Esophagus muscularis mucosa (tissue), 4 donors: ENCODE results near the gene ENKUR. TPM values are rescaled to one million over a fixed set of nuclear protein-coding genes. Genes with fewer than 3 reads are reported as not detected.

Experiments
- DNase-seq: peaks from one replicate; pipeline ENCODE4 v3.0.0-alpha.2; 2017; ENCODE audit errors: extremely low spot score
- H3K27ac ChIP-seq, 4 donors: fragments of 200-600 bp; sonication (generic); replicated peaks in 1 of 4; 1 replicate in 3 of 4; 2 replicates in 1 of 4; pipeline ENCODE4 v1.5.1; 2016 to 2019; ENCODE audit warnings: mild to moderate bottlenecking in 1 of 4
- H3K27me3 ChIP-seq, 4 donors: fragments of 200-600 bp; sonication (generic); one replicate each; pipeline versions ENCODE4 v1.5.1 to v1.6.0; 2016 to 2019
- H3K36me3 ChIP-seq, 4 donors: fragments of 200-600 bp; sonication (generic); one replicate each; pipeline ENCODE4 v1.5.1; 2016 to 2019
- H3K4me1 ChIP-seq, 4 donors: fragments of 200-600 bp; sonication (generic); one replicate each; pipeline ENCODE4 v1.5.1; 2016 to 2019
- H3K4me3 ChIP-seq, 4 donors: fragments of 200-600 bp; sonication (generic); 1 replicate in 2 of 4; 2 replicates in 2 of 4; pipeline ENCODE4 v1.5.1; 2016 to 2019; ENCODE audit warnings: mild to moderate bottlenecking in 4 of 4, moderate library complexity in 1 of 4
- H3K9me3 ChIP-seq, 4 donors: fragments of 200-600 bp; sonication (generic); 1 replicate in 3 of 4; 2 replicates in 1 of 4; pipeline ENCODE4 v1.5.1; 2016 to 2019
- CTCF ChIP-seq, 3 experiments: fragments of 200-600 bp in 2 of 3; fragments of 450-650 bp in 1 of 3; sonication (generic) in 2 of 3; IDR thresholded peaks; one replicate each; pipeline ENCODE4 v1.5.1; 2017 to 2019; ENCODE audit warnings: antibody characterized with exemption in 3 of 3, mild to moderate bottlenecking in 2 of 3, moderate library complexity in 1 of 3
- EP300 ChIP-seq: sonication (generic); formaldehyde crosslinking; IDR thresholded peaks from one replicate; pipeline ENCODE4 v1.6.1; 2017; ENCODE audit warnings: antibody characterized with exemption
- POLR2A ChIP-seq: fragments of 450-650 bp; IDR thresholded peaks from one replicate; pipeline ENCODE4 v1.6.1; 2017; ENCODE audit warnings: antibody characterized with exemption, moderate library complexity, mild to moderate bottlenecking, low read depth
- POLR2AphosphoS5 ChIP-seq, 2 donors: sonication (generic); formaldehyde crosslinking; IDR thresholded peaks; one replicate each; pipeline ENCODE4 v1.6.1; 2017; ENCODE audit warnings: antibody characterized with exemption in 2 of 2
- WGBS: methylation state at CpG from one replicate; pipeline ENCODE4 v1.1.5; 2018; 5-methylcytosine and 5-hydroxymethylcytosine counted together
- intact Hi-C: fragments of 100-400 bp; cut with DNase I; formaldehyde crosslinking; loops from one replicate; pipeline ENCODE4 v1.15.1; 2023
- total RNA-seq, 4 donors: library from RNA; depleted of rRNA; stranded (reverse); fragments of >200 nt; gene quantifications; one replicate each; pipeline versions ENCODE4 v1.1.0 to v1.2.1, GENCODE V29; 2016

Gene ENKUR
- total RNA-seq = under 1 TPM in 1 of 4 donors, not detected in 3; 0.17 TPM

GRCh38 chr10:25015828-25016375, at the start of gene ENKUR:
ENKUR (minus strand) TSS chr10:25016158; CDS start chr10:25015936, 222 bp downstream.
- Histone ChIP-seq H3K27ac (peak within 1 kb of the TSS; percentile 74 to 95 (median 91)), H3K4me1 (peaks cover 4 to 22% (median 14%) of the 10 kb centered on the region in 4 donors), H3K27me3 (no peaks in the 10 kb centered on the region), H3K9me3 (no peaks in the 10 kb centered on the region), H3K4me3 (peak within 1 kb of the TSS; percentile 62 to 79 (median 72)), H3K36me3 (no peaks in the 10 kb centered on the region)
- peak; percentile 97 for DNase-seq
- intact Hi-C loops = loop anchor here (5.0 kb wide), 1 partner anchor 294 kb away; the partner anchor contains the start of gene ARHGAP21
- under 1% methylated on average over 16 of the region's 16 CpGs for WGBS
- TF ChIP-seq CTCF (IDR thresholded peaks at IDR 0.05) = no peak
- TF ChIP-seq POLR2A = no peak
- TF ChIP-seq POLR2AphosphoS5 (IDR thresholded peaks at IDR 0.05) = no peak
- no peak for TF ChIP-seq EP300

- peaks cover 0 to 10% (median 0%) of the 10 kb centered on the region in 4 donors for H3K27me3 ChIP-seq
- 91% methylated on average over 2 of the region's 2 CpGs for WGBS
- H3K9me3 ChIP-seq = no peaks in the 10 kb centered on the region
- H3K4me1 ChIP-seq = peaks cover 0 to 3% (median 0%) of the 10 kb centered on the region in 4 donors
- no peak overlapping the region for H3K27ac ChIP-seq
- intact Hi-C loops = no loop called here
- no peaks in the 10 kb centered on the region for H3K36me3 ChIP-seq
- DNase-seq = peak; percentile 42
- TF ChIP-seq CTCF (IDR thresholded peaks at IDR 0.05) (no peak), POLR2A (no peak), EP300 (no peak), POLR2AphosphoS5 (IDR thresholded peaks at IDR 0.05) (no peak)
- no peak overlapping the region for H3K4me3 ChIP-seq
Observed at GRCh38 chr10:25064401-25064800, 48.4 kb upstream of the ENKUR start.

GRCh38 chr10:25063644-25064043, 47.7 kb upstream of the ENKUR start:
- Histone ChIP-seq H3K9me3 (no peaks in the 10 kb centered on the region), H3K4me1 (peaks cover 0 to 3% (median 0%) of the 10 kb centered on the region in 4 donors), H3K4me3 (no peak overlapping the region), H3K36me3 (no peaks in the 10 kb centered on the region), H3K27ac (no peak overlapping the region), H3K27me3 (peaks cover 0 to 10% (median 0%) of the 10 kb centered on the region in 4 donors)
- peak; percentile 74 for DNase-seq
- 93% methylated on average over 5 of the region's 8 CpGs for WGBS
- intact Hi-C loops = no loop called here
- TF ChIP-seq CTCF (IDR thresholded peaks at IDR 0.05) = no peak
- TF ChIP-seq POLR2A = no peak
- TF ChIP-seq EP300 = no peak
- TF ChIP-seq POLR2AphosphoS5 (IDR thresholded peaks at IDR 0.05) = no peak

GRCh38 chr10:25063157-25063556, 47.2 kb upstream of the ENKUR start:
- intact Hi-C loops = no loop called here

More at GRCh38 chr10:25063157-25063556, 47.2 kb upstream of the ENKUR start:
- TF ChIP-seq POLR2A (no peak), EP300 (no peak), CTCF (IDR thresholded peaks at IDR 0.05) (no peak), POLR2AphosphoS5 (IDR thresholded peaks at IDR 0.05) (no peak)
- Histone ChIP-seq H3K4me1 (peaks cover 0 to 3% (median 0%) of the 10 kb centered on the region in 4 donors), H3K27ac (no peak overlapping the region), H3K9me3 (no peaks in the 10 kb centered on the region), H3K27me3 (peaks cover 0 to 8% (median 0%) of the 10 kb centered on the region in 4 donors), H3K4me3 (no peak overlapping the region), H3K36me3 (no peaks in the 10 kb centered on the region)
- peak; percentile 64 for DNase-seq
- 89% methylated on average over 1 of the region's 1 CpG for WGBS
